ENCODE results near the gene SVEP1.
"Not testable (repeated sequence)": the region's sequence is repeated elsewhere in the genome, so short reads cannot be mapped to it uniquely, and the experiment has no call there.

Gene SVEP1

GRCh38 chr9:110575945-110576344, 3.6 kb downstream of the SVEP1 start:
- DNase-seq, result no peak

- no peak for DNase-seq
Observed at GRCh38 chr9:110575169-110575568, 4.4 kb downstream of the SVEP1 start.

GRCh38 chr9:110573305-110573704, 6.2 kb downstream of the SVEP1 start:
- no peak for DNase-seq

- DNase-seq, result no peak
Observed at GRCh38 chr9:110571801-110572483, 7.6 kb downstream of the SVEP1 start.

GRCh38 chr9:110566156-110566555, 13.4 kb downstream of the SVEP1 start:
- DNase-seq, result no peak

- no peak for DNase-seq
Observed at GRCh38 chr9:110561826-110562225, 17.7 kb downstream of the SVEP1 start.

GRCh38 chr9:110559869-110560268, 19.7 kb downstream of the SVEP1 start:
- no peak for DNase-seq

- no peak for DNase-seq
Observed at GRCh38 chr9:110555551-110556331, 23.8 kb downstream of the SVEP1 start.

GRCh38 chr9:110546411-110546871, 33.1 kb downstream of the SVEP1 start:
- DNase-seq, result no peak

- no peak for DNase-seq
Observed at GRCh38 chr9:110545705-110546104, 33.8 kb downstream of the SVEP1 start.

GRCh38 chr9:110543631-110544051, 35.9 kb downstream of the SVEP1 start:
- no peak for DNase-seq

GRCh38 chr9:110541950-110542349, 37.6 kb downstream of the SVEP1 start:
- no peak for DNase-seq

- DNase-seq, result no peak
Observed at GRCh38 chr9:110538647-110539041, 40.9 kb downstream of the SVEP1 start.

- no peak for DNase-seq
Observed at GRCh38 chr9:110537841-110538646, 41.5 kb downstream of the SVEP1 start.

GRCh38 chr9:110536822-110537221, 42.7 kb downstream of the SVEP1 start:
- no peak for DNase-seq

GRCh38 chr9:110534162-110534561, 45.4 kb downstream of the SVEP1 start:
- DNase-seq, result not testable (repeated sequence)

- DNase-seq, result no peak
Observed at GRCh38 chr9:110532908-110533665, 46.5 kb downstream of the SVEP1 start.

GRCh38 chr9:110531776-110532175, 47.8 kb downstream of the SVEP1 start:
- no peak for DNase-seq

- DNase-seq, result not testable (repeated sequence)
Observed at GRCh38 chr9:110531241-110531640, 48.3 kb downstream of the SVEP1 start.

GRCh38 chr9:110528645-110529044, 50.9 kb downstream of the SVEP1 start:
- DNase-seq, result no peak

GRCh38 chr9:110526426-110526825, 53.1 kb downstream of the SVEP1 start:
- DNase-seq, result no peak

GRCh38 chr9:110521206-110521605, 58.3 kb downstream of the SVEP1 start:
- DNase-seq, result no peak
